GM21390 (cell line): Measurements from ENCODE around the gene NKPD1.

Experiments
- ATAC-seq: cut with Tn5 transposase; IDR thresholded peaks from one replicate; pipeline ENCODE4 v1.9.1; 2021; ENCODE audit not compliant: unreplicated experiment

The NKPD1 gene

DNA sequence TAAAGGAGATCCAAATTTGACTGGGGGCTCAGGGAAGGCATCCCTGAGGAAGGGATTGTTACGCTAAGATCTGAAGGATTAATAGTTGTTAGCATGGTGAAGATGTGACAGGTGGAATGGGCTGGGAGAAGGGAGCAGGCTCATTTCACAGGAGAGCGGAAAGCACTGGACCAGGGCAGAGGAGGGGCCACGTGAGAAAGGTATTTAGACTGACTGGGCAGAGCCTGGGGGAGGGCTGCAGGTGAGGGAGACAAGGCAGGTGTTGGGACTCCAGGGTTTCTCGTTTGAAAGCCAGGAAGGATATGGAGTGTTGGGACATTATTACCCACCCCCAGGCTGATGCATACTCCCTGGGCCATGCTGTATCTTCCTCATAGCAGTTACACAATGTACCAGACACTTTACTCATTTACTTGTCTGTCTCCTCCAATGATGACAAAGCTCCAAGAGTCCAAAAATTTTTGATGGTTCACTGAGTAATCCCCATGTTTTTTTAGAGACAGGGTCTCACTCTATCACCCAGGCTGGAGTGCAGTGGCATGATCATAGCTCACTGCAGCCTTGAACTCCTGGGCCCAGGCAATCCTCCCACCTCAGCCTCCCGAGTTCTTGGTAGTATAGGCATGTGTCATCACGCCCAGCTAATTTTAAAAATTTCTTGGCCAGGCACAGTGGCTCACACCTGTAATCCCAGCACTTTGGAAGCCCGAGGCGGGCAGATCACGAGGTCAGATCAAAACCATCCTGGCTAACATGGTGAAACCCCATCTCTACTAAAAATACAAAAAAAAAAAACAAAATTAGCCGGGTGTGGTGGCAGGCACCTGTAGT, 14.9 kb upstream of the NKPD1 start:
- ATAC-seq: no peak

DNA sequence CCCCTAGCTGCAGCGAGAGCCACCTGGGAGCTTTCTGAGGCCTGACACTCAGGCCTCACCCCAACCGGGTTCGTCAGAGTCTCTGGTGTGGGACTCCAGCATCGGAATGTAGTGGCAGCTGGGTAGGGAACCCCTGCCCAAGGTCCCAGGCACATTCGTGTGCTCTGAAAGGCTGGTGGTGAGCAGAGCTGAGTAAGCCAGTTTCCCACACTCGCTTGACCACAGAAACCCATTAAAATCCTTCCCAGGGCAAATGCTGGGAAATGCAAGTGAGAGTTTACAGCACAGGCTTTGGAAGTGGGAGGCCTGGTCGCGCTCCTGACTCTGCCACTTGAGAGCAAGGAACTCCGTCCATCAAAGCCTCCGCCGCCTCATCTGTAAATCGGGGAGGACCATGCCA, 13.0 kb upstream of the NKPD1 start:
- no peak for ATAC-seq

DNA sequence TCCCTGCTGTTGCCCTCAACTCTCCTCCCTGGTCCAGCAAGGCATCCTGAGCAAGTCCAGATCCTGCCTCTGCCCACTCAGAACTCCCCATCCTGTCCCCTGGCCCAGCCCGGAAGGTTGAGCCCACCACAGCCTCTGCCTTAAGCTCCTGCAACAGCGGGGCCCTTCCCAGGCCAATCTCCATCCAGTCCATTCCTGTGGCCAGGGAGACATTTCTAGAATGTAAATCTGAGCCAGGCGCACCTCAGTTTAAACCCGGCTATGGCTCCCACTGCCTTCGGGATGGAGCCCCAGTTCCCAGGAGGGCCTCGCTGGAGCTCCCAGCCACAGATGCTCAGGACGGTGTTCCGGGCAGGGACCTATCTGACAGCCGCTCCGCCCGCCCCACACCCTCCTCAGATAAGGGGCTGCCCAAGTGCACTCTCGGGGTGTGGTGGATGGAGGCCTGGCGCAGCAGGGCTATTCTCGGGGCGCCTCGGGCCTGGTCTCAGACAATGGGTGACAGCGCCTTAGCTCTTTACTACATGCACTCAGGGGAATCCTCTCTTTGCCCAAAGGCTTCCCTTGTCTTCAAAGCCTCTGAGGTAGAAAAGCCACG, 11.9 kb upstream of the NKPD1 start:
- ATAC-seq: no peak

DNA sequence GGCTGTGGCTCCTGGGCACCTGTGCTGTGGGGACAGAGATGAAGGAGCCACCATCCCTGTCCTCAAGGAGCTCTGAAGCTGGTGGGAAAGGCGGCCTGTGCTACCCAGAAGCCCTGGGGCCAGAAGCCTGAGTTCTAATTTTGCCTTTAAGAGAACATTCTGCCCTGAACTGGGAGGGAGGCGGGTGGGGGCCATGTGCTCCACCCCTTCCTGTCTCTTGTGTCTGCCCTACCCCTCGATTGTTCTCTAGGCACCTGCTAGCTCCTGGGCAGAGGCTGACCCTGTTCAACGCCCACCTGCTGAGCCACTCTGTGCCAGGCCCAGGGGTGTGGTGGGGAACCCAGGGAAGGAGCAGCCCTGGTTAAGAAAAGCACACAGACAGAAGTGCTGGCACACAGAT, 11.4 kb upstream of the NKPD1 start:
- ATAC-seq: no peak

DNA sequence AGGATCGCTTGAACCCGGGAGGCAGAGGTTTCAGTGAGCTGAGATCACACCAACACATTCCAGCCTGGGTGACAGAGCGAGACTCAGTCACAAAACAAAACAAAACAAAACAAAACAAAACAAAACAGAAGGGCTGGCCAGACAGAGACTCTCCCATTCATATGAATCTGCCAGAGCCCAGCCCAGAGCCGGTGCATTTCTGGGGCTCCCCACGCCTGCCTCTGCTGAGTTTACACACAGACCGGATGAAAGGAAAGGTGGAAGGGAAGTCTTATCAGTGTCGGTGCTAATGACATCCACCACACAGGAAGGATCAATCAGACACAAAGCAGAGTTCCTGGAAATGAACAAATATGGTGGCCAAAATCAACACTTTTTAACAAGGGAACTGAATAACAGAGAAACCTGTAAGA, 10.4 kb upstream of the NKPD1 start:
- no peak for ATAC-seq

DNA sequence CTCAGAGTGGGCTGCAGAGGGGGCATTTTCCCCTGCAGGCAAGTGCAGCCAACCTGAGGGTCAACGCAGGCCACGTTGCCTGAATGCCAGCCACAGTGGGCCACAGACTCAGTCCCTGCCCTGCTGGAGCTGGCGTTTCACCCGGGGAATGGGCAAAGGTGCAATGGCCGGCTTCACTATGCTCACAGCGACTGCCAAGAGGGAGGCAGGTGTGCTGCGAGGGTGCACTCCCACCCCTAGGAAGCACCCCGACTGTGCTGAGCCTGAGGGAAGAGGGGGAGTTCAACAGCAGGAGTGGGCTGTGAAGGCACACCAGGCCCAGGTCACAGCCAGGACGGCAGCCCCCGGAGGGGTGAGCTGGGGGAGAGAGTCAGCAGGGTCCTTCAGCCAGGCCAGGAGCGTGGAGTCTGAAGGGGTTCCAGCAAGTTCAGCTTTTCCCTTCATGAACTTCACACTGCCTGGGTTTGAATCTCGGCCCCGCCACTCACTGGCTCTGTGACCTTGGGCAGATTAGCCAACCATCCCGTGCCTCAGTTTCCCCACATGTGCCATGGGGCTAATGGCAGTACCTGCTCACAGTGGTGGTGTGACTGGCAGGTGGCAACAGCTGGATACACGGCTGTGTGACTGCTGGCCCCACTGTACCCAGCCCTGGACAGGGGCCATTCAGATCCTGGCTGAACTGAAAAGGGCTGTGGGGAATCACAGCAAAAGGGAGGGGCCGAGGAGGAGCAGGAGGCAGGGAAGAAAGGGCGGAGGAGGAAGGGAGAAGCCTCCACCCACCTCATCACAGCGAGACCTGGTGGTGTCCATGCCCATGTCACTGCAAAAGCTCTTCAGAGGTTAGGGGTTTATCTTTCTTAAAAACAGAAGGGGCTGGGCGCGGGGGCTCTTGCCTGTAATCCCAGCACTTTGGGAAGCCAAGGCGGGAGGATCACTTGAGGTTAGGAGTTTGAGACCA, 9.6 kb upstream of the NKPD1 start:
- ATAC-seq: no peak

DNA sequence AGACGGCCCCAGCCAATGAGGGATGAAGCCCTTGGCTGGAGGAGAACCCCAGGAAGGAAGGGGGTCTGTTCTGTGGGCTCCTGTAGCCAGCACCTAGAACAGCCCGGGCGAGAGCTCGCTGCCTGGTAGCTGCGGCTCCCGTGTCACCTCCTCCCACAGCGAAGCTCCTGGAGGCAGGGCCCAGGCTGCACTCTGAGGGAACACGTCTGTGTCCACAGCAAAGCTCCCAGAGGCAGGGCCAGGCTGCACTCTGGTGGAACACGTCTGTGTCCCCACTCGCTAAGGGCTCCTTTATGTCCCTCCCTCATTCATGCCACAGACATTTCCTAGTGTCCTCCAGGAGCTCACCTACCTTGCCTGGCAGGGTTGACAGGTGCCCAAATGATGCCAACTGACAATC, 8.8 kb upstream of the NKPD1 start:
- no peak for ATAC-seq

DNA sequence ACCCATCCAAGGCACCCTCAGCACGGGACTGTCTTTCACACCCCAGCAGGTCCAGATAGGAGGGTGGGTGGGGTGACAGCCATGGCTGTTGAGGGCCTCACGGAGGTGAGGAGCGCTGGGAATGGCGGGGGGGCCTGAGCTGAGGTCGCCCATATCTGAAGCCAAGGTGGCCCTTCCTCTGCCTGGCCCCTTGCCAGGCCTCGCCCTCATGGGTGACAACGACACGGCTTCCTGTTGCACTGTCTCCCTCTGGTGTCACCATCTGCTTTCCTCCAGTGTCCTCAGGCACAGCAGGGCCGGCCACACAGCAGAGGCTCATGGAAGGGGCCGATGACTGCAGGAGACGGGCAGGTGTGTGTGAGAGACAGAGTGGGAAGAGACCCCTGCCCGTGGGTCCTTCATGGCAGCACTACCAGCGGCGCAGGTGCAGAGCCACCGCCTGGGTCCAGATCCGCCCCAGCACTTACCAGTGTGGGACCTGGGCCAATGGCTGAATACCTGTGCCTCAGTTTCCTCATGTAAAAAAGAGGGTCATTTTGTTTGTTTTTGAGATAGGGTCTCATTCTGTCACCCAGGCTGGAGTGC, 8.1 kb upstream of the NKPD1 start:
- ATAC-seq: no peak

DNA sequence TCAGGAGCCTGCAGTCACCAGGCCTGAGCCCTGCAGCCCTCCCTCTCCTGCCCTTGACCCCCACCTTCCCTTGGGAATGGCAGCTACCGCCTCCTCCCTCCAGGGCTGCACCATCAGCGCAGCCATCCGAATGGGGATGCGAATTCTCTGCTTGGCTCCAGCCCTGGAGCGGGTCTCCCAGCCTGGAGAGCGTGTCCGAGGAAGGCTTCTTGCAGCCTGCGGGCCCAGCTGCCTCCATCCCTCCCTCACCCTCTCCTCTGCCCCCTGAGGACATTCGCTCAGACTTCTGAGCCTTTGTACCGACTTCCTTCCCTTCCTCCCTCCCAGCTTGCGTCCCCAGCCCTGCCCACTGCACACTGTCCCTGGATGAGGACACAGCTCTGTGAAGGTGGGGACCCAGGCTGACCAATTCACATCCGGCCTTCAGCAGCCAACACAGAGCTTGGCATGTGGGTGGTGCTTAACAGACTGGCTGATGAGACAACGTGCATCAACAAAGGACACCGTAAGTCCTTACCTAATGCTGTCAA, 6.0 kb upstream of the NKPD1 start:
- ATAC-seq: no peak

DNA sequence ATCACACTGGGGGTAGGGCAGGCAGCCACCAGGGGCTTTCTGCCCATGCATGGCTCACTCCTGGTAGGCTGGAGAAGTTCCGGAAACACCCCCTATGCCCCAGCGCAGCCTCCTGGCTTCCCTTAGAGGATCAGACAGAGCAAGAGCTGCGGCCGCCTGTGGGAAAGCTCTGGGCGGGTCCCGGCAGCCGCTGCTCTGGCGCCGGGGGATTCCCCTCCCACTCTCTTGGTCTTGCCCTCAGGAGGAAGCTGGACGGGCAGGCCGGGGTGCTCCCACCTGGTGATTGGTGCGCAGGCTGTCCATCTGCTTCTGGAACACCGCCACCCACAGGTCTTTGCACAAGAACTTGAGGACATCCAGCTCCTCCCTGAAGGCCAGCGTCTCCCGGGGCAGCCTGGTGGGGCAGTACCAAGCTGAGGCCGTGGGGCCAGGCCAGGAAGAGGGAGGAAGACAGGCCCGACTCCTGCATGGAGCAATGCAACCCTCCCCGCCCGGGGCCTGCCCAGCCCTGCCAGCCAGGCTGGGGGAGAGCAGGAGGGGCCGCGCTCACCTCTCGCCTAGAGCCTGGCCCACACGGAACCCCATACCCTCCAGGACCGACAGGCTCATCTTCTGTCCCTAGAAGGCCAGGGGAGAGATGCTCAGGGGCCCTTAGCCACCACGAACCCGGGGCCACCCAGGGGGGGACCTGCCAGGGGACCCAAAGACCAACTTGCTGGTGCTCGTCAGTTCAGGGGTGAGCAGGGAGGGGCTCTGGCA, 4.0 kb upstream of the NKPD1 start:
- peak; percentile 77 for ATAC-seq

DNA sequence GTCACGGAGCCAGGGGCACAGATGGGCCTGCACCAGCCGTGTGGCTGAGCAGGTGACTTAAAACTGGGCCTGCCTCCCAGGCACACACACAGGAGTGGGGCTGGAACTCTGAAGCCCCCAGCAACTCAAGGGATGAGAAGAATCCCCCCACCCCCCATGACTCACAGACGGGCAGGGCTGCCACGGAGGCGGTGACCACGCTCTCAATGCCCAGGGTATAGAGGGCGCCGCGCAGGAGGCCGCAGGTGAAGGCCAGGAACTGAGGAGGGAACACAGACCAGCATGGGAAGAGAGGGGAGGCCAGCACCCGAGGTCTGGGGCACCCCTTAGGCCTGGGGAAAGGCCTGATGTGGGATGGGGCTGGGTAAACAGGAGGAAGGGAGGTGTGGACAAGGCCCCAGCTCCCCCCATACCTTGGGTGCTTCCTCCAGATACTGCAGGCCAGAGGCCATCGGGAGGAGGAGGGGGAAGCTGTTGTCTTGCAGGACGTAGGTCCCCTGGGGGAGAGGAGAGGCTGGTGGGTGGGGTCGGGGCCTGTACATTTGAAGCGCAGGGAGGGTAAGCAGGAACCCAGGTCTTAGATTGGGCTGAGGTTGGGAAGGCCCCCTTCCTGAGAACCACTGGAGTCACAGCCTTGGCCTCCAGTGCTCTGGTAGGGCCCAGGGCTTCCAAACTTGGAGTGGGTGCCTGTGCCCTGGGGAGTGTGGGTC, 3.1 kb upstream of the NKPD1 start:
- ATAC-seq: no peak

DNA sequence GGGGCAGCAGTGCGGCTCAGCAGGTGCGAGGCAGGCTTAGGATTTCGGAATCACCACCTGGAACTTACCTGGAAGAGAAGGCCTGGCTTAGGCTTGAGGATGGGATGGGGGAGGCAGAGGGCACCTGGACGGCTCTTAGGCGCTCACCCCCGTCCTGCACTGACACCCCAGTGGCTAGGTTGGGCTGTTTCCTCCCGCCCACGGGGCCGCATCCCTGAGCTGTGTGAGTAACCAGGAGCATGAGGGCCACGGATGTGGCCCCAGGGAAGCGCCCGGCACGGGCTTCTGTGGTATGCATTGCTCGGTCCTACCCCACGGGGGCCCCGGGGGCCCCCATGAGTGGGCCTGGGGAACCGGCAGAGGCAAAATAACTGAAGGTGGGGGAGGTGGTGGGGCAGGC, 2.4 kb upstream of the NKPD1 start:
- no peak for ATAC-seq

DNA sequence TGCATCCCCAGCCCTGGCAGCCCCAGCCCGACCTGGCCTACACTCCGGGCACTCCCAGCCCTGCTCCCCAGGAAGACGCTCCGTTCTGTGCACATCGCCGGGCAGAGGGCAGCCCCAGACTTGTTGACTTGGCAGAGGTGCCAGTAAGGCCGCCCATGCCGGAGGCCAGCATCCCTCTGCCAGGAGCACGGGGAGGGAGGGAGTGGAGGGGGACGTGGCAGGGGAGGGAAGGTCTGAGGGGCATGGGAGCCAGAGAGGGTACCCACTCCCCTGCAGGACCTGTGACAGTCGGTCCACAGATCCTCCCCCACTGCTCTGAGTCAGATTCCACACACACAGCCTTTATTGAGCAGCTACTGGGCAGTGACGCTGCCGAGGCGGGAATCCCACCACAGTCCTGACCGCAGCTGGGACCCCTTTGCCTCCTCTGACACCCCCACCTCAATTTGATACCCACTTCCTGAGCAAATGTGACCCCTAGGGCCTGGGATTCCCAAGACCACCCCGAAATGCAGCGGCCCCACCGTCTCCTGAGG, 1.9 kb upstream of the NKPD1 start:
- ATAC-seq: no peak

DNA sequence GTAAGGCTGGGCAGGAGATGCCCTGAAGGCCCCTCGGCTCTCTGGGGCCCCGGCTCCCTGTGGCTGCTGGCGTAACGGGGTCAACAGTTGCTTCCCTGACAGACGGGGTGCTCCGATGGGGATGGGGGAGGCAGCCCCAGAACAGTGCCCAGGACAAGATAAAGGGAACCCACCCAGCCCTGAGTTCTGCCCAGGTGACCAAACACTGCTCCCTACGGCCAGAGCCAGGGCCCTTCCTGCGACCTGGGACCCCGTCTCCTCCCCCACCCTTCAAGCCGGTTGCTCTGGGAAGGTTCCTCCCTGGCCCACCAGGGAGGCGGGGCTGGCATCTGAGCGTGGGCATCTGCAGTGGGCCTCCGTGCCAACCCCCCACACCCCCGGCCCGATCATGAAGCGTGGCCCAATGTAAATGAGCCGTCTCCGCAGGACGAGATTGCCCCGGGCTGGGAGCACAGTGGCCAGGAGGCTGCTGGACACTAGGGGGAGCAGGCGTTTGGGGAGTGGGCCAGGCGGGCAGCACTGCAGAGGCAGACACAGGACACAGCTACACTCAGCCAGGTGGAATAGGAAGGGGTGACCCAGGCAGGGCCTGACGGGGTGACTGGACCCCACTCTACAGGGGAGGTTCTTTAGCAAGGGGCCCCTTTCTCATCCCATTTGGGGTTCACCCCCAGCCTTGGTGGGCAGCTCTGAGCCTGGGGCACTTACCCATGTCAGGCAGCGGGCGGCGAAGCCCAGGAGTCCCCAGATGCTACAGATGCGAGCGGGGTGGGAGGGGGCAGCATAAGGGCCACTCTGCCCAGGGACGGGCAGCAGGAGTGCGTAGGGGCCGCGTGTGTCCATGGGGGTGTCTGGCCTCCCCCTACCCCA, 1.2 kb upstream of the NKPD1 start:
- no peak for ATAC-seq

DNA sequence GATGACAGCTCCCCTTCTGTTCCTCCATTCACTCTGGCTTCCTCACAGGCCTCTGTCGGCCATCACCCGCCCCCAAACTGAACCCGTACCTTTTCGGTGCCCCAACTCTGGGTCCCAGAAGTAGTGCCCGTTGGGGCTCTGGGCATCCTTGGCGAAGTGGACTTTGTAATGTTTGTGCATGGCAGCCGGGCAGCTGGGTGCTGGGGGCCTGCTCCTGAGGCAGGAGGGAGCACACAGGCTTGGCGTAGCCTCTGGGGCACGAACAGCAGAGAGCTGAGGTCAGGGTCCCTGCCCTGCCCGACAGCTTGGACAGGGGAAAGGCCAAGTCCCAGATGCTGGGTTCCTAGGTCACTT, 834 bp downstream of the NKPD1 start:
- no peak for ATAC-seq

DNA sequence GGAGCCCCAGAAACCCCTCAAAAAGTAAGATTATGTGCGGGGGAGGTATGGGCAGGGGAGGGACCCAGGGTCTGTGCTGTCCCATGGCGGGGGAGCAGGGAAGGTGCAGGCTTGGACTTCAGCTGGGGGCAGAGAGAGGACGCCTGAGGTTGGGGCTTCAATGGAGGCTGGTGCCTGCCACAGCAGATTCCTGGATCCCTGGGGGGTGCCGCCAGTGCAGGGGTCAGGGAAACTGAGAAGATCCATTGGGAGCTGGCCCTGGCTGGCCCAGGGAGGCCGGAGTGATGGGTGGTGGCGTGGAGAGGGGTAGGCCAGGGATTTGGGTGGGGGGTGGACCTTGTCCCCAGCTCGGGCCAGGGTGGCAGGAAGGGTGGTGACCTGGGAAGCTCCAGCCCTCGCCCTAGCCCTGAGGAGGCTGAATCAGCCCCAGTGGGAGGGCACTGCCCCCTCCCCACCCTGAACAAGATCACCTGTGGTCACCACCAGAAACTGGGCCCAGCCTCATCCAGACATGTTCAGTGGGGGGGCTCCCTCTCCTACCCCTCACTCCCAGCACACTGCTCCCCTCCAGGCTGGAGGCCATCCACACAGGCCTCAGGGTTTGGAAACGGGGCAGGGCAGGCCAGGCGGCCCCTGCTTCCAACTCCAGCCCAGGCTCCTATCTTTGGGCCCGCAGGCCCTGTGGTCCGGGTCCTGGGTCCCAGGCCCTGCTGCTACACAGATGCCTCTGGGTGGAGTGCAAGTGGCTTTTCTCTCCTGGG, 1.4 kb downstream of the NKPD1 start:
- no peak for ATAC-seq

DNA sequence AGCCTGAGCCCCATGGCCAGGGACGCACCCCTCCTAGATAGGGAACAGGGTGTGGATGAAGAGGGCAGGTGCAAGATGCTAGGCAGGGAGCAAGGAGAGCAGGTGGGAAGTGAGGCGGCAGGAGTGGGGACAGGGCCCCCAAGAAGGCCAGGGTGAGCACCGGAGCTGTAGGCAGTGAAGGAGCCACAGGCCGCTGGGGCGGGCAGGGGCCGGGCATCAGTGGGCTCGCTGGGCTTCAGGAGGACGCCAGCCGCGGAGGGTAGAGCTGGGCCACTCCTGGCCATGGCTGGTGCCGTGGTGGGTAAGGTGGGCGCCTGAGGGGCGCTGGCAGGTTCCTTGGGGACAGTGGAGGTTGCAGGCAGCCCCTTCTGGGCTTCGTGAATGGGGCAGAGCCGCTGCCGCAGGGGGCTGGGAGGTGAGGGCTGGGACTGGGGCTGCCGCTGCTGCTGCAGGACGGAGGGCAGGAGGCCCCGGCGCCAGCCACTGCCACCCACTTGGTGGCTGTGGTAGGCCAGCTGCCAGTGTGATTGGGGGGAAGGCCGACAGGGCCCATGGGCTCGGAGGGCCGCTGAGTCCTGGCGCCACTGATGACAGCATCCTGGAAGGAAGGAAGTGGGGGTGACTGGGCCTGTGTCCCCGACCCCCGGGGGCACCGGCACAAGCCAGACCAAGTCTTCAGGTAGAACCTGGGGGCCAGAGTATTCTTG, 2.1 kb downstream of the NKPD1 start:
- no peak for ATAC-seq
